K562 (cell line): ENCODE results near the gene SNRPD2. TPM values are rescaled to one million over a fixed set of nuclear protein-coding genes. Genes with fewer than 3 reads are reported as not detected.

Experiments
- ATAC-seq: fragments of 200-7000 bp; cut with Tn5 transposase; 3 replicates; pipeline ENCODE4 v1.9.1; 2020; ENCODE audit warnings: moderate library complexity
- BruUV-seq: library from RNA; stranded (reverse); fragments of 400-500 nt; replicated peaks from 2 replicates; lab custom pipeline; 2021; lab: Mats Ljungman, UMichigan
- CTCF ChIA-PET: fragments of 300-600 bp; formaldehyde crosslinking; extraction: SDS; loops from one replicate; lab custom pipeline; 2021; ENCODE audit warnings: low intra/inter-chr PET ratio; lab: Yijun Ruan, JAX
- POLR2A ChIA-PET: fragments of 300-600, 350-650 bp; sonication (Branson Sonifier 250); formaldehyde crosslinking; extraction: SDS; loops from one replicate; lab custom pipeline; 2021; ENCODE audit warnings: antibody characterized with exemption, inconsistent platforms; lab: Yijun Ruan, JAX
- DNase-seq, 4 experiments: peaks; one replicate each; pipeline versions ENCODE4 v3.0.0 to v3.0.0-alpha.2; 2011 to 2018; ENCODE audit warnings: low spot score in 3 of 4, mixed read lengths in 3 of 4; ENCODE audit errors: extremely low read depth in 1 of 4
- FAIRE-seq: peaks from 2 replicates; lab custom pipeline; 2011; peaks lifted over from hg19 to GRCh38; lab: Jason Lieb, UNC
- H2AFZ ChIP-seq: 2 replicates; pipeline ENCODE4 v1.6.0; 2011; ENCODE audit warnings: low read depth, low read length, control low read depth, inconsistent platforms
- H3K27ac ChIP-seq: fragments of 200-600 bp; 3 replicates; pipeline ENCODE4 v1.8.0; 2011; ENCODE audit warnings: low read depth, mild to moderate bottlenecking, control low read depth, inconsistent platforms, low read length, moderate library complexity, mixed read lengths; ENCODE audit errors: extremely low read depth
- H3K27me3 ChIP-seq, 2 experiments: fragments of 300-600 bp in 1 of 2; 2 replicates in 1 of 2; 3 replicates in 1 of 2; pipeline versions ENCODE4 v1.6.0 to v1.8.0; 2011; ENCODE audit warnings: inconsistent platforms in 2 of 2, low read length in 2 of 2, mild to moderate bottlenecking in 1 of 2, mixed read lengths in 1 of 2, moderate library complexity in 1 of 2; ENCODE audit not compliant: control insufficient read depth in 2 of 2, insufficient read depth in 2 of 2
- H3K36me3 ChIP-seq: fragments of 300-600 bp; 3 replicates; pipeline ENCODE4 v1.8.0; 2011; ENCODE audit warnings: mild to moderate bottlenecking, low read length, inconsistent platforms; ENCODE audit not compliant: control insufficient read depth, insufficient read depth
- H3K4me1 ChIP-seq, 2 experiments: fragments of 200-600 bp in 1 of 2; replicated peaks in 1 of 2; 2 replicates in 1 of 2; 3 replicates in 1 of 2; pipeline versions ENCODE4 v1.5.1 to v1.8.0; 2011; ENCODE audit warnings: inconsistent platforms in 2 of 2, low read length in 2 of 2, mild to moderate bottlenecking in 1 of 2, mixed read lengths in 1 of 2, moderate library complexity in 1 of 2; ENCODE audit not compliant: control insufficient read depth in 2 of 2, insufficient read depth in 2 of 2
- H3K4me2 ChIP-seq: 2 replicates; pipeline ENCODE4 v1.6.1; 2011; ENCODE audit warnings: low read length, control low read depth, inconsistent platforms, mixed read lengths; ENCODE audit not compliant: insufficient read depth
- H3K4me3 ChIP-seq: fragments of 200-600 bp; sonication (generic), shearing (Covaris generic); 2 replicates; pipeline ENCODE4 v1.5.1; 2016; ENCODE audit warnings: control low read depth, inconsistent platforms
- H3K79me2 ChIP-seq: fragments of 200-600 bp; 3 replicates; pipeline ENCODE4 v1.8.0; 2011; ENCODE audit warnings: low read length, inconsistent platforms; ENCODE audit not compliant: control insufficient read depth, insufficient read depth
- H3K9ac ChIP-seq, 2 experiments: 2 replicates each; pipeline versions ENCODE4 v1.6.0 to v1.6.1; 2011; ENCODE audit warnings: low read depth in 2 of 2, low read length in 2 of 2, control low read depth in 1 of 2, inconsistent platforms in 1 of 2, mild to moderate bottlenecking in 1 of 2, mixed read lengths in 1 of 2; ENCODE audit not compliant: insufficient read depth in 1 of 2
- H3K9me1 ChIP-seq: one replicate; pipeline ENCODE4 v1.6.0; 2011; ENCODE audit warnings: inconsistent platforms, mild to moderate bottlenecking, low read length, moderate library complexity; ENCODE audit not compliant: control insufficient read depth, insufficient read depth
- H3K9me3 ChIP-seq: replicated peaks from 2 replicates; pipeline ENCODE4 v1.5.1; 2011; ENCODE audit warnings: low read depth, low read length, inconsistent platforms; ENCODE audit not compliant: control insufficient read depth, insufficient read depth
- H4K20me1 ChIP-seq: replicated peaks from 2 replicates; pipeline ENCODE4 v1.6.1; 2011; ENCODE audit warnings: low read length, inconsistent platforms, mixed read lengths; ENCODE audit not compliant: control insufficient read depth, insufficient read depth
- KLF13 ChIP-seq: fragments of 450-650 bp; IDR thresholded peaks from 2 replicates; pipeline ENCODE4 v1.6.1; 2016; ENCODE audit warnings: missing genetic modification characterization, low read depth, mild to moderate bottlenecking, missing compliant biosample characterization, moderate library complexity, borderline replicate concordance
- MCM3 ChIP-seq: fragments of 450-650 bp; IDR thresholded peaks from 2 replicates; pipeline ENCODE4 v1.6.1; 2016
- NFE2 ChIP-seq: IDR thresholded peaks from 2 replicates; pipeline ENCODE4 v1.6.1; 2014; ENCODE audit warnings: antibody characterized with exemption, low read depth
- PCBP2 ChIP-seq: fragments of 200-400 bp; formaldehyde crosslinking; IDR thresholded peaks from 2 replicates; pipeline ENCODE4 v1.6.1; 2018; ENCODE audit warnings: low read length, low read depth, mild to moderate bottlenecking, moderate library complexity; ENCODE audit not compliant: poor library complexity, severe bottlenecking
- RBM17 ChIP-seq: fragments of 200-400 bp; formaldehyde crosslinking; IDR thresholded peaks from 2 replicates; pipeline ENCODE4 v1.6.1; 2017; ENCODE audit warnings: low read depth, mild to moderate bottlenecking, low read length, borderline replicate concordance
- SPI1 ChIP-seq: IDR thresholded peaks from 2 replicates; pipeline ENCODE4 v1.6.1; 2011; ENCODE audit warnings: low read depth, low read length, control low read depth, borderline replicate concordance
- YY1 ChIP-seq, 3 experiments: IDR thresholded peaks; 2 replicates each; pipeline ENCODE4 v1.6.1; 2011; ENCODE audit warnings: low read length in 2 of 3, mild to moderate bottlenecking in 2 of 3, moderate library complexity in 2 of 3, borderline replicate concordance in 1 of 3, control low read depth in 1 of 3, low read depth in 1 of 3; ENCODE audit not compliant: insufficient read depth in 3 of 3, insufficient replicate concordance in 2 of 3, control insufficient read depth in 1 of 3, insufficient read length in 1 of 3; ENCODE audit errors: extremely low read depth in 1 of 3
- ZBED1 ChIP-seq: IDR thresholded peaks from 2 replicates; pipeline ENCODE4 v1.6.1; 2014
- ZNF143 ChIP-seq: sonication (generic); formaldehyde crosslinking; IDR thresholded peaks from 2 replicates; pipeline ENCODE4 v1.9.0; 2022; ENCODE audit warnings: mild to moderate bottlenecking, missing genetic modification reagents
- WGBS: fragments of 100-300 bp; shearing (Covaris generic); methylation state at CpG from one replicate; pipeline ENCODE4 v1.1.6; 2016; ENCODE audit warnings: low coverage, mixed read lengths; ENCODE audit not compliant: insufficient coverage; ENCODE audit errors: missing lambda C conversion rate; 5-methylcytosine and 5-hydroxymethylcytosine counted together
- in situ Hi-C: fragments of 300-500 bp; cut with MboI; formaldehyde crosslinking; loops from 4 replicates; pipeline ENCODE4 v1.15.0; 2018; ENCODE audit warnings: inconsistent platforms, mixed read lengths
- intact Hi-C: fragments of 100-400 bp; cut with micrococcal nuclease; formaldehyde crosslinking; loops from 2 replicates; pipeline ENCODE4 v1.14.2; 2022
- polyA plus RNA-seq, 8 experiments: library from polyadenylated mRNA; depleted of rRNA in 4 of 8; stranded (reverse) in 5 of 8; unstranded in 3 of 8; fragments of >200 nt; fragmentation: Nextera tagmentation in 2 of 8; fragmentation: Illumina TruSeq in 1 of 8; extraction: Ambion mirVana in 2 of 8; extraction: Trizol in 1 of 8; gene quantifications; 2 replicates each; pipeline versions ENCODE4 v1.2.1 to v1.2.3, GENCODE V29; 2011 to 2014; ENCODE audit warnings: inconsistent platforms in 1 of 8, missing spikeins in 1 of 8
- total RNA-seq, 7 experiments: library from RNA; depleted of rRNA in 6 of 7; stranded (reverse); fragments of >200 nt in 6 of 7; fragmentation: Illumina TruSeq in 2 of 7; extraction: Trizol in 2 of 7; gene quantifications; 2 replicates each; pipeline versions ENCODE4 v1.2.1 to v1.2.3, GENCODE V29; 2011 to 2021; ENCODE audit warnings: low replicate concordance in 1 of 7
- TF ChIP-seq, protein P1 (sequence below): fragments of 450-650 bp; formaldehyde crosslinking; IDR thresholded peaks from 2 replicates; pipeline ENCODE4 v1.4.0; 2020; ENCODE audit warnings: mild to moderate bottlenecking, moderate library complexity

The SNRPD2 gene
- total and polyA plus RNA-seq, 9 of the 15 experiments (the other 6 are each of a cell fraction or from before 2014, with no cell fraction given): 728 to 4,411 (median 1,029) TPM

DNA sequence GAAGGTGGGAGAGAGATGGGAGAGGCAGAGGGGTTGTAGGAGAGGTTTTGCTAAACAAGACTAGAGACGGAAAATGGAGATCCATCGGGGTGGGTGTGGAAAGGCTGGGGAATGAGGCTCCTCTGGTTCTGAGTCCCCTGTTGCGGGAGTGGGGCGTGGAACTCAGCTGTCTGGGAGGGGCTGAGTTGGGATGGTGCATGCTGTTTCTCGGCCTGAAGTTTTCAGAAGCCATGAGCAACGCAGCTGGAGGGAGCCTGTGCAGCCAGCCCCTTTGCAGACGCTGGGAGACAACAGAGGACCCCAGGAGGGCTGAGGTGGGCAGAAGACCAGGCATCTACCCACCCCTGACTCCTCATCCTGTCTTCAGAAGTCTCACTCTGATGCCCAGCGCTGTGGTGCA, 31.1 kb downstream of the SNRPD2 start:
- Histone ChIP-seq H3K9ac (peak overlapping the region in 1 of 2 experiments; percentile 81; a peak in 2 of 4 replicates), H3K36me3 (no peaks in the 10 kb centered on the region), H3K27ac (no peak overlapping the region), H3K4me3 (no peak overlapping the region), H4K20me1 (no peaks in the 10 kb centered on the region), H3K9me1 (no peaks in the 10 kb centered on the region), H3K27me3 (no peaks in the 10 kb centered on the region; a peak in 1 of 5 replicates), H3K4me2 (no peak overlapping the region), H2AFZ (peak overlapping the region; percentile 22), H3K79me2 (no peaks in the 10 kb centered on the region), H3K4me1 (peaks cover 0 to 7% of the 10 kb centered on the region in 2 experiments; a peak in 3 of 5 replicates), H3K9me3 (no peaks in the 10 kb centered on the region)
- ChIA-PET POLR2A (interaction anchor here (1.4 to 2.0 kb wide), 2 partner anchors 9 kb away, joined by 5 to 7 read pairs; no protein-coding TSS in a partner anchor), CTCF (no interaction called here)
- no TSS peak for BruUV-seq
- intact Hi-C loops (no loop called here), in situ Hi-C loops (no loop called here)
- WGBS: 16% methylated on average over 8 of the region's 8 CpGs
- FAIRE-seq (no peak), ATAC-seq (peak; percentile 48; the same call in 2 of the 3 replicates), DNase-seq (peak in 2 of 4 experiments; percentile 15 to 17)
- TF ChIP-seq ZBED1 (no peak), YY1 (IDR thresholded peaks at IDR 0.05; ENCODE audit: borderline replicate concordance in 1 of 3, control insufficient read depth in 1 of 3, extremely low read depth in 1 of 3, insufficient read depth in 3 of 3, insufficient read length in 1 of 3, insufficient replicate concordance in 2 of 3, low read depth in 1 of 3, low read length in 2 of 3) (no peak), NFE2 (no peak), MCM3 (no peak), KLF13 (tag) (no peak), ZNF143 (CRISPR knock-in tag) (no peak), RBM17 (no peak), PCBP2 (no peak), SPI1 (no peak)
- TF ChIP-seq, protein P1, sequence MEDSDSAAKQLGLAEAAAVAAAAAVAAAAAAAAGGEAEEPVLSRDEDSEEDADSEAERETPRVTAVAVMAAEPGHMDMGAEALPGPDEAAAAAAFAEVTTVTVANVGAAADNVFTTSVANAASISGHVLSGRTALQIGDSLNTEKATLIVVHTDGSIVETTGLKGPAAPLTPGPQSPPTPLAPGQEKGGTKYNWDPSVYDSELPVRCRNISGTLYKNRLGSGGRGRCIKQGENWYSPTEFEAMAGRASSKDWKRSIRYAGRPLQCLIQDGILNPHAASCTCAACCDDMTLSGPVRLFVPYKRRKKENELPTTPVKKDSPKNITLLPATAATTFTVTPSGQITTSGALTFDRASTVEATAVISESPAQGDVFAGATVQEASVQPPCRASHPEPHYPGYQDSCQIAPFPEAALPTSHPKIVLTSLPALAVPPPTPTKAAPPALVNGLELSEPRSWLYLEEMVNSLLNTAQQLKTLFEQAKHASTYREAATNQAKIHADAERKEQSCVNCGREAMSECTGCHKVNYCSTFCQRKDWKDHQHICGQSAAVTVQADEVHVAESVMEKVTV (CRISPR knock-in tag): no peak
